HFFc6 (cell line): ENCODE data around the gene HBQ1. TPM values are rescaled to one million over a fixed set of nuclear protein-coding genes. Genes with fewer than 3 reads are reported as not detected.

Experiments used
- DNase-seq: peaks from one replicate; pipeline ENCODE4 v3.0.0-alpha.2; 2018
- H3K27ac Mint-ChIP-seq: 2 replicates; pipeline ENCODE4 v1.8.0; 2020; ENCODE audit warnings: mild to moderate bottlenecking, mixed read lengths
- H3K27me3 Mint-ChIP-seq: 2 replicates; pipeline ENCODE4 v1.8.0; 2021; ENCODE audit warnings: mild to moderate bottlenecking, moderate library complexity, mixed read lengths; ENCODE audit not compliant: insufficient read depth
- H3K36me3 Mint-ChIP-seq: 2 replicates; pipeline ENCODE4 v1.8.0; 2021; ENCODE audit warnings: low read depth, mixed read lengths
- H3K4me1 Mint-ChIP-seq: 2 replicates; pipeline ENCODE4 v1.8.0; 2020; ENCODE audit warnings: low read depth, mixed read lengths
- H3K4me3 Mint-ChIP-seq: 2 replicates; pipeline ENCODE4 v1.8.0; 2020; ENCODE audit warnings: mild to moderate bottlenecking, moderate library complexity, mixed read lengths
- H3K9me3 Mint-ChIP-seq: 2 replicates; pipeline ENCODE4 v1.8.0; 2020; ENCODE audit warnings: mild to moderate bottlenecking, mixed read lengths
- long read RNA-seq: library from polyadenylated mRNA; unstranded; transcript quantifications from one replicate; pipeline ENCODE4 v2.0.0, GENCODE V29; 2019
- total RNA-seq, 6 experiments: library from RNA; stranded (reverse); fragmentation: NEBNext Ultra II Directional; extraction: Animal tissue kit (Norgen Biotek cat#: 25700); gene quantifications; 2 replicates in 1 of 6; 3 replicates in 5 of 6; pipeline ENCODE4 v1.2.3, GENCODE V29; 2021
- TF ChIP-seq, protein P1 (sequence below): fragments of 200-600 bp; sonication (generic); IDR thresholded peaks from 2 replicates; pipeline ENCODE4 v1.5.0; 2021; ENCODE audit warnings: antibody characterized with exemption, mild to moderate bottlenecking

HBQ1 gene
- total RNA-seq = under 1 TPM in 1 of 6 experiments, not detected in 5; 0.47 TPM
- long read RNA-seq = 0 reads

GRCh38 chr16:180101-180675, at the start of gene HBQ1:
Gene HBQ1 (plus strand): TSS chr16:180459. CDS start chr16:180487, 28 bp downstream.
- Mint-ChIP-seq H3K36me3 (no peaks in the 10 kb centered on the region), H3K27me3 (peaks cover 18% of the 10 kb centered on the region), H3K4me3 (peak within 1 kb of the TSS; percentile 63), H3K4me1 (peaks cover 5% of the 10 kb centered on the region; the same call in 1 of the 2 replicates), H3K9me3 (no peaks in the 10 kb centered on the region), H3K27ac (no peak within 1 kb of the TSS)
- TF ChIP-seq, protein P1, sequence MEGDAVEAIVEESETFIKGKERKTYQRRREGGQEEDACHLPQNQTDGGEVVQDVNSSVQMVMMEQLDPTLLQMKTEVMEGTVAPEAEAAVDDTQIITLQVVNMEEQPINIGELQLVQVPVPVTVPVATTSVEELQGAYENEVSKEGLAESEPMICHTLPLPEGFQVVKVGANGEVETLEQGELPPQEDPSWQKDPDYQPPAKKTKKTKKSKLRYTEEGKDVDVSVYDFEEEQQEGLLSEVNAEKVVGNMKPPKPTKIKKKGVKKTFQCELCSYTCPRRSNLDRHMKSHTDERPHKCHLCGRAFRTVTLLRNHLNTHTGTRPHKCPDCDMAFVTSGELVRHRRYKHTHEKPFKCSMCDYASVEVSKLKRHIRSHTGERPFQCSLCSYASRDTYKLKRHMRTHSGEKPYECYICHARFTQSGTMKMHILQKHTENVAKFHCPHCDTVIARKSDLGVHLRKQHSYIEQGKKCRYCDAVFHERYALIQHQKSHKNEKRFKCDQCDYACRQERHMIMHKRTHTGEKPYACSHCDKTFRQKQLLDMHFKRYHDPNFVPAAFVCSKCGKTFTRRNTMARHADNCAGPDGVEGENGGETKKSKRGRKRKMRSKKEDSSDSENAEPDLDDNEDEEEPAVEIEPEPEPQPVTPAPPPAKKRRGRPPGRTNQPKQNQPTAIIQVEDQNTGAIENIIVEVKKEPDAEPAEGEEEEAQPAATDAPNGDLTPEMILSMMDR = peak; percentile 77
- no peak for DNase-seq

DNA sequence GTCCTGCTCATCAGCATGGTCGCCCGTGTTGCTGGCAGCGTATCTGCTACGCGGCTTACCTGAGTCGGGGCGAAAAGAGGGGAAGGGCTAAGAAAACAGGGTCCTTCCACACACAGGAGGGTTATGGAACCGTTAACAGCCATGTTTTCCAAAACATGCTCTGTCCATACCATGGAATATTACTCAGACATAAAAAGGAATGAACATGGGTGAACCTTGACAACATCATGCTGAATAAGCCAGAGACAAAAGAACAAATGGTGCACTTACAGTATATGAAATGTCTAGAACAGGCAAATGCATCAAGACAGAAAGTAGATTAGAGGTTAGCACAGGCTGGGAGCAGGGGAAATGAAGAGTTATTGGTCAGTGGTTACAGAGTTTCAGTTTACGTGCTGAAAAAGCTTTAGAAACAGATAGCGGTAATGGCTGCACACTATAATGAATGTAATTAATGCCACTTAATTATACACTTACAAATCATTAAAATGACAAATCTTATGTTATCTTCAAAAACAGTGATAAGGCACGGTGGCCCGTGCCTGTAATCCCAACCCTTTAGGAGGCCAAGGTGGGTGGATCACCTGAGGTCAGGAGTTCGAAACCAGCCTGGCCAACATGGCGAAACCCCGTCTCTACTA, 49.6 kb upstream of the HBQ1 start:
- TF ChIP-seq, protein P1 = no peak
- H3K9me3 Mint-ChIP-seq = no peaks in the 10 kb centered on the region
- no peak overlapping the region for H3K27ac Mint-ChIP-seq
- no peaks in the 10 kb centered on the region; the same call in 1 of the 2 replicates for H3K27me3 Mint-ChIP-seq
- H3K4me1 Mint-ChIP-seq = peaks cover 14% of the 10 kb centered on the region
- H3K4me3 Mint-ChIP-seq = no peak overlapping the region
- H3K36me3 Mint-ChIP-seq = peaks cover 11% of the 10 kb centered on the region
- no peak for DNase-seq

- Mint-ChIP-seq H3K27me3 (no peaks in the 10 kb centered on the region; the same call in 1 of the 2 replicates), H3K4me1 (peaks cover 21% of the 10 kb centered on the region), H3K36me3 (peaks cover 17% of the 10 kb centered on the region), H3K4me3 (no peak overlapping the region), H3K27ac (no peak overlapping the region), H3K9me3 (no peaks in the 10 kb centered on the region)
- no peak for DNase-seq
- TF ChIP-seq, protein P1 = no peak
These were observed 48.1 kb upstream of the HBQ1 start for GRCh38 chr16:132120-132519.

- Mint-ChIP-seq H3K9me3 (no peaks in the 10 kb centered on the region), H3K4me3 (no peak overlapping the region), H3K36me3 (peaks cover 19% of the 10 kb centered on the region), H3K4me1 (peaks cover 21% of the 10 kb centered on the region), H3K27me3 (no peaks in the 10 kb centered on the region; the same call in 1 of the 2 replicates), H3K27ac (no peak overlapping the region)
- TF ChIP-seq, protein P1 = no peak
- no peak for DNase-seq
These were observed 46.5 kb upstream of the HBQ1 start for GRCh38 chr16:133716-134115.

GRCh38 chr16:138049-138417, 42.2 kb upstream of the HBQ1 start:
- no peak for DNase-seq
- Mint-ChIP-seq H3K4me3 (peak overlapping the region; percentile 91), H3K27me3 (no peaks in the 10 kb centered on the region; the same call in 1 of the 2 replicates), H3K9me3 (no peaks in the 10 kb centered on the region), H3K27ac (peak overlapping the region; percentile 72), H3K4me1 (peaks cover 17% of the 10 kb centered on the region; the same call in 1 of the 2 replicates), H3K36me3 (peaks cover 17% of the 10 kb centered on the region)
- TF ChIP-seq, protein P1 = no peak
